HCT116 (cell line): ENCODE results near the gene TLK1. TPM values are rescaled to one million over a fixed set of nuclear protein-coding genes. Genes with fewer than 3 reads are reported as not detected.

ENCODE experiments used
- ATAC-seq: fragments of 200-7000 bp; cut with Tn5 transposase; 2 replicates; pipeline ENCODE4 v1.9.1; 2020; ENCODE audit warnings: mild to moderate bottlenecking, moderate library complexity
- BruUV-seq: library from RNA; stranded (reverse); fragments of 400-500 nt; replicated peaks from 2 replicates; lab custom pipeline; 2021; lab: Mats Ljungman, UMichigan
- CTCF ChIA-PET: fragments of 300-600 bp; sonication (Branson Sonifier 250); formaldehyde crosslinking; loops from one replicate; lab custom pipeline; 2021; ENCODE audit warnings: antibody characterized with exemption; lab: Charles Lee
- POLR2A ChIA-PET: fragments of 300-600, 350-600 bp; sonication (Branson Sonifier 250); formaldehyde crosslinking; loops from one replicate; lab custom pipeline; 2021; ENCODE audit warnings: antibody characterized with exemption; lab: Charles Lee
- RAD21 ChIA-PET, 2 experiments: fragments of 300-600 bp; sonication (Branson Sonifier 250); formaldehyde crosslinking; loops; one replicate each; lab custom pipeline; 2023; ENCODE audit warnings: low total read pairs in 2 of 2; ENCODE audit not compliant: uncharacterized antibody in 2 of 2, unreplicated experiment in 2 of 2, low non-redundant PET in 1 of 2; lab: Charles Lee
- DNase-seq: peaks from one replicate; pipeline ENCODE4 v3.0.0-alpha.2; 2010; ENCODE audit warnings: low read depth, low spot score
- H2AFZ ChIP-seq: fragments of 200-600 bp; shearing (Covaris generic), sonication (generic); 2 replicates; pipeline ENCODE4 v1.6.1; 2017; ENCODE audit warnings: low read depth, mixed run types, mixed read lengths, antibody characterized with exemption, low read length; ENCODE audit not compliant: poor library complexity, severe bottlenecking
- H3K27ac ChIP-seq: 2 replicates; pipeline ENCODE4 v1.5.1; 2012; ENCODE audit warnings: low read depth, low read length
- H3K27me3 ChIP-seq: fragments of 200-600 bp; sonication (generic); 2 replicates; pipeline ENCODE4 v1.6.1; 2016; ENCODE audit warnings: mixed run types, low read length, mixed read lengths; ENCODE audit not compliant: insufficient read depth
- H3K36me3 ChIP-seq, 2 experiments: fragments of 200-500 bp in 1 of 2; fragments of 200-600 bp in 1 of 2; sonication (Bioruptor generic) in 1 of 2; sonication (generic) in 1 of 2; 2 replicates each; pipeline versions ENCODE4 v1.5.1 to v1.6.1; 2014 to 2016; ENCODE audit warnings: low read length in 2 of 2, inconsistent platforms in 1 of 2, mixed read lengths in 1 of 2, mixed run types in 1 of 2; ENCODE audit not compliant: insufficient read depth in 2 of 2, control insufficient read depth in 1 of 2
- H3K4me1 ChIP-seq, 2 experiments: fragments of 200-600 bp in 1 of 2; sonication (generic) in 1 of 2; 2 replicates each; pipeline versions ENCODE4 v1.5.1 to v1.6.1; 2012 to 2017; ENCODE audit warnings: low read length in 2 of 2, inconsistent platforms in 1 of 2, mild to moderate bottlenecking in 1 of 2, mixed read lengths in 1 of 2, mixed run types in 1 of 2, moderate library complexity in 1 of 2; ENCODE audit not compliant: insufficient read depth in 2 of 2, control insufficient read depth in 1 of 2
- H3K4me2 ChIP-seq: fragments of 200-600 bp; sonication (generic); 2 replicates; pipeline ENCODE4 v1.6.1; 2017; ENCODE audit warnings: mixed run types, low read length, mixed read lengths
- H3K4me3 ChIP-seq, 2 experiments: fragments of 200-600 bp in 1 of 2; sonication (generic) in 1 of 2; replicated peaks in 1 of 2; 2 replicates each; pipeline ENCODE4 v1.5.1; 2011 to 2016; ENCODE audit warnings: low read length in 2 of 2, control low read depth in 1 of 2, low read depth in 1 of 2, mild to moderate bottlenecking in 1 of 2, mixed read lengths in 1 of 2, mixed run types in 1 of 2
- H3K79me2 ChIP-seq: fragments of 200-600 bp; sonication (generic); 2 replicates; pipeline ENCODE4 v1.6.1; 2017; ENCODE audit warnings: mild to moderate bottlenecking, mixed run types, low read length, moderate library complexity, mixed read lengths; ENCODE audit not compliant: insufficient read depth
- H3K9ac ChIP-seq: fragments of 200-600 bp; sonication (generic); 2 replicates; pipeline ENCODE4 v1.6.1; 2016; ENCODE audit warnings: low read length, mixed read lengths
- H3K9me2 ChIP-seq: fragments of 200-600 bp; sonication (generic), shearing (Covaris generic); 2 replicates; pipeline ENCODE4 v1.6.1; 2017; ENCODE audit warnings: mixed run types, mild to moderate bottlenecking, moderate library complexity; ENCODE audit not compliant: insufficient read depth
- H3K9me3 ChIP-seq, 2 experiments: fragments of 200-500 bp in 1 of 2; fragments of 200-600 bp in 1 of 2; sonication (Bioruptor generic) in 1 of 2; sonication (generic) in 1 of 2; 2 replicates each; pipeline ENCODE4 v1.6.1; 2014 to 2017; ENCODE audit warnings: low read length in 2 of 2, mixed read lengths in 2 of 2, inconsistent platforms in 1 of 2, low read depth in 1 of 2, mild to moderate bottlenecking in 1 of 2, mixed run types in 1 of 2, moderate library complexity in 1 of 2; ENCODE audit not compliant: control insufficient read depth in 1 of 2, insufficient read depth in 1 of 2
- H4K20me1 ChIP-seq: fragments of 200-600 bp; sonication (generic), shearing (Covaris generic); 2 replicates; pipeline ENCODE4 v1.6.1; 2017; ENCODE audit warnings: mixed run types, mild to moderate bottlenecking, moderate library complexity; ENCODE audit not compliant: insufficient read depth
- ATF3 ChIP-seq: IDR thresholded peaks from 2 replicates; pipeline ENCODE4 v1.6.1; 2012
- ELF1 ChIP-seq: IDR thresholded peaks from 2 replicates; pipeline ENCODE4 v1.6.1; 2012; ENCODE audit warnings: low read depth, borderline replicate concordance
- POLR2A ChIP-seq: IDR thresholded peaks from 2 replicates; pipeline ENCODE4 v1.7.0; 2011; ENCODE audit warnings: borderline replicate concordance; ENCODE audit not compliant: insufficient read depth, insufficient read length; ENCODE audit errors: extremely low read depth
- POLR2AphosphoS5 ChIP-seq: IDR thresholded peaks from 2 replicates; pipeline ENCODE4 v1.6.1; 2011; ENCODE audit warnings: mild to moderate bottlenecking, low read depth, low read length, moderate library complexity
- REST ChIP-seq: IDR thresholded peaks from 2 replicates; pipeline ENCODE4 v1.6.1; 2012; ENCODE audit warnings: low read depth
- YY1 ChIP-seq: IDR thresholded peaks from 2 replicates; pipeline ENCODE4 v1.6.1; 2011; ENCODE audit warnings: low read length, low read depth, moderate library complexity, mild to moderate bottlenecking; ENCODE audit not compliant: insufficient replicate concordance; ENCODE audit errors: extremely low read depth
- intact Hi-C: fragments of 100-400 bp; cut with micrococcal nuclease; formaldehyde crosslinking; loops from 2 replicates; pipeline ENCODE4 v1.10.0; 2022
- total RNA-seq: library from RNA; stranded (reverse); gene quantifications from one replicate; pipeline ENCODE4 v1.2.1, GENCODE V29; 2021; ENCODE audit not compliant: unreplicated experiment

Gene TLK1
- total RNA-seq, 1 experiment from 2014 or later = 57.7 TPM

GRCh38 chr2:171181064-171182049 lies 20.7 kb upstream of the TLK1 start (continued):
- no peak for TF ChIP-seq ATF3

GRCh38 chr2:171180229-171180930 lies 19.7 kb upstream of the TLK1 start:
- Histone ChIP-seq H3K4me1 (peaks cover 0 to 5% of the 10 kb centered on the region in 2 experiments; a peak in 1 of 4 replicates), H3K9me3 (no peaks in the 10 kb centered on the region), H3K9me2 (no peaks in the 10 kb centered on the region), H3K27ac (no peak overlapping the region), H4K20me1 (no peaks in the 10 kb centered on the region), H3K79me2 (no peaks in the 10 kb centered on the region), H3K36me3 (no peaks in the 10 kb centered on the region), H3K4me2 (no peak overlapping the region), H3K27me3 (no peaks in the 10 kb centered on the region), H3K9ac (no peak overlapping the region), H3K4me3 (no peak overlapping the region), H2AFZ (no peak overlapping the region)
- no TSS peak for BruUV-seq
- ChIA-PET POLR2A (no interaction called here), CTCF (no interaction called here), RAD21 (no interaction called here)
- no peak for DNase-seq
- intact Hi-C loops = no loop called here
- ATAC-seq = no peak
- TF ChIP-seq POLR2A = no peak
- no peak for TF ChIP-seq YY1
- no peak for TF ChIP-seq REST
- TF ChIP-seq POLR2AphosphoS5 = no peak
- TF ChIP-seq ELF1 = no peak
